ENCODE results near the gene FMNL2. TPM values are rescaled to one million over a fixed set of nuclear protein-coding genes. Genes with fewer than 3 reads are reported as not detected.

The FMNL2 gene
- total RNA-seq, 1 experiment from 2014 or later: 29.0 TPM

GRCh38 chr2:152638056-152638455 lies 303.1 kb downstream of the FMNL2 start:
- H3K4me2 ChIP-seq: no peak overlapping the region
- no peaks in the 10 kb centered on the region for H3K4me1 ChIP-seq (replicated peaks; ENCODE audit: insufficient read depth)
- H4K20me1 ChIP-seq (ENCODE audit: insufficient read depth): no peaks in the 10 kb centered on the region
- no peaks in the 10 kb centered on the region for H3K9me3 ChIP-seq (ENCODE audit: insufficient read depth, low read depth)
- 0 out of 2 replicates have a peak, but pooled peaks cover 2% of the 10 kb centered on the region for H3K36me3 ChIP-seq (ENCODE audit: low read depth)
- TF ChIP-seq EZH2 (IDR thresholded peaks at IDR 0.05; ENCODE audit: low read depth): no peak
- no peak for TF ChIP-seq CTCF (conservative IDR thresholded peaks at IDR 0.05)
- intact Hi-C loops (cut with micrococcal nuclease; ENCODE audit: unreplicated experiment): loop anchor here (5.0 kb wide), 1 partner anchor 596 kb away; no protein-coding TSS in a partner anchor
- no peaks in the 10 kb centered on the region for H3K79me2 ChIP-seq (ENCODE audit: low read depth)
- POLR2A ChIA-PET (ENCODE audit: unreplicated experiment): no interaction called here
- no peak overlapping the region for H3K27ac ChIP-seq
- H2AFZ ChIP-seq: no peak overlapping the region
- no peaks in the 10 kb centered on the region for H3K27me3 ChIP-seq (ENCODE audit: insufficient read depth, low read depth)
- no TSS peak for BruUV-seq (replicated peaks)
- no peak overlapping the region for H3K4me3 ChIP-seq
- CTCF ChIA-PET: no interaction called here
- peaks cover 4% of the 10 kb centered on the region; the same call in 1 of the 2 replicates for H3F3A ChIP-seq (ENCODE audit: insufficient read depth, low read depth)
- H3K9me2 ChIP-seq (ENCODE audit: insufficient read depth): no peaks in the 10 kb centered on the region
- DNase-seq: no peak

GRCh38 chr2:152638590-152638989 lies 303.6 kb downstream of the FMNL2 start:
- intact Hi-C loops (cut with micrococcal nuclease; ENCODE audit: unreplicated experiment): loop anchor here (5.0 kb wide), 1 partner anchor 596 kb away; no protein-coding TSS in a partner anchor
- no peak for TF ChIP-seq CTCF (conservative IDR thresholded peaks at IDR 0.05)
- H3K36me3 ChIP-seq (ENCODE audit: low read depth): no peaks in the 10 kb centered on the region
- no peaks in the 10 kb centered on the region for H3K9me3 ChIP-seq (ENCODE audit: insufficient read depth, low read depth)
- no peaks in the 10 kb centered on the region for H3K9me2 ChIP-seq (ENCODE audit: insufficient read depth)
- no peaks in the 10 kb centered on the region for H3K27me3 ChIP-seq (ENCODE audit: insufficient read depth, low read depth)
- ChIA-PET CTCF (no interaction called here), POLR2A (ENCODE audit: unreplicated experiment) (no interaction called here)
- no peaks in the 10 kb centered on the region for H3K4me1 ChIP-seq (replicated peaks; ENCODE audit: insufficient read depth)
- no peak overlapping the region for H3K4me2 ChIP-seq
- no TSS peak for BruUV-seq (replicated peaks)
- H3K27ac ChIP-seq: no peak overlapping the region
- no peak overlapping the region for H2AFZ ChIP-seq
- H3K79me2 ChIP-seq (ENCODE audit: low read depth): no peaks in the 10 kb centered on the region
- no peaks in the 10 kb centered on the region for H4K20me1 ChIP-seq (ENCODE audit: insufficient read depth)
- DNase-seq: no peak
- H3F3A ChIP-seq (ENCODE audit: insufficient read depth, low read depth): peaks cover 4% of the 10 kb centered on the region; the same call in 1 of the 2 replicates
- H3K4me3 ChIP-seq: no peak overlapping the region

- peaks cover 37% of the 10 kb centered on the region for H3F3A ChIP-seq (ENCODE audit: insufficient read depth, low read depth)
- H3K4me1 ChIP-seq (replicated peaks; ENCODE audit: insufficient read depth): 0 out of 2 replicates have a peak, but pooled peaks cover 7% of the 10 kb centered on the region
- TF ChIP-seq CTCF (conservative IDR thresholded peaks at IDR 0.05) (no peak), EZH2 (IDR thresholded peaks at IDR 0.05; ENCODE audit: low read depth) (no peak)
- H4K20me1 ChIP-seq (ENCODE audit: insufficient read depth): no peaks in the 10 kb centered on the region
- no peak overlapping the region for H2AFZ ChIP-seq
- H3K79me2 ChIP-seq (ENCODE audit: low read depth): no peaks in the 10 kb centered on the region
- POLR2A ChIA-PET (ENCODE audit: unreplicated experiment): interaction anchor here (0.5 to 0.7 kb wide), 2 partner anchors 250 to 607 kb away, joined by 5 to 6 read pairs; no protein-coding TSS in a partner anchor
- intact Hi-C loops (cut with micrococcal nuclease; ENCODE audit: unreplicated experiment): no loop called here
- H3K9me2 ChIP-seq (ENCODE audit: insufficient read depth): no peaks in the 10 kb centered on the region
- CTCF ChIA-PET: no interaction called here
- H3K4me2 ChIP-seq: no peak overlapping the region
- 0 out of 2 replicates have a peak, but pooled peaks cover 5% of the 10 kb centered on the region for H3K36me3 ChIP-seq (ENCODE audit: low read depth)
- H3K4me3 ChIP-seq: no peak overlapping the region
- no peak overlapping the region for H3K27ac ChIP-seq
- H3K27me3 ChIP-seq (ENCODE audit: insufficient read depth, low read depth): no peaks in the 10 kb centered on the region
- no peak for DNase-seq
- H3K9me3 ChIP-seq (ENCODE audit: insufficient read depth, low read depth): no peaks in the 10 kb centered on the region
- BruUV-seq (replicated peaks): no TSS peak
These were observed 309.4 kb downstream of the FMNL2 start for GRCh38 chr2:152644189-152644873.

Measured in PC-9 (cell line).